ENCODE measurements around the gene NCKAP5.

The NCKAP5 gene

DNA sequence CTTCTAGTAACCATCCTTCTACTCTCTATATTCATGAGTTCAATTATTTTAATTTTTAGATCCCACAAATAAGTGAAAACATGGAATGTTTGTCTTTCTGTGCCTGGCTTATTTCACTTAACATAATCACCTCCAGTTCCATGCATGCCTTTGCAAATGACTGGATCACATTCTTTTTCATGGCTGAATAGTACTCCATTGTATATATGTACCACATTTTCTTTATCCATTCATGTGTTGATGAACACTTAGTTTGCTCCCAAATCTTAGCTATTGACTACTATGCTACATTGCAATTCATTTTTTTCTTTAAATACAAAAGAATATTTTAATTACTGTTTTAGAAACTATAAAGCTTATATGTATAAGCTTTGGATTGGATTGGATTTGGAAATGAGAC is 657.8 kb downstream of the NCKAP5 start:
- H3K4me3 ChIP-seq (ENCODE audit: low read depth, low read length), result no peak overlapping the region
- no peaks in the 10 kb centered on the region for H3K4me1 ChIP-seq
- H3K36me3 ChIP-seq, result no peaks in the 10 kb centered on the region
- TF ChIP-seq, protein P1, sequence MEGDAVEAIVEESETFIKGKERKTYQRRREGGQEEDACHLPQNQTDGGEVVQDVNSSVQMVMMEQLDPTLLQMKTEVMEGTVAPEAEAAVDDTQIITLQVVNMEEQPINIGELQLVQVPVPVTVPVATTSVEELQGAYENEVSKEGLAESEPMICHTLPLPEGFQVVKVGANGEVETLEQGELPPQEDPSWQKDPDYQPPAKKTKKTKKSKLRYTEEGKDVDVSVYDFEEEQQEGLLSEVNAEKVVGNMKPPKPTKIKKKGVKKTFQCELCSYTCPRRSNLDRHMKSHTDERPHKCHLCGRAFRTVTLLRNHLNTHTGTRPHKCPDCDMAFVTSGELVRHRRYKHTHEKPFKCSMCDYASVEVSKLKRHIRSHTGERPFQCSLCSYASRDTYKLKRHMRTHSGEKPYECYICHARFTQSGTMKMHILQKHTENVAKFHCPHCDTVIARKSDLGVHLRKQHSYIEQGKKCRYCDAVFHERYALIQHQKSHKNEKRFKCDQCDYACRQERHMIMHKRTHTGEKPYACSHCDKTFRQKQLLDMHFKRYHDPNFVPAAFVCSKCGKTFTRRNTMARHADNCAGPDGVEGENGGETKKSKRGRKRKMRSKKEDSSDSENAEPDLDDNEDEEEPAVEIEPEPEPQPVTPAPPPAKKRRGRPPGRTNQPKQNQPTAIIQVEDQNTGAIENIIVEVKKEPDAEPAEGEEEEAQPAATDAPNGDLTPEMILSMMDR (IDR thresholded peaks at IDR 0.05; ENCODE audit: low read depth, low read length), result no peak
- H3K9me3 ChIP-seq, result no peaks in the 10 kb centered on the region
- DNase-seq, result no peak
- H3K27me3 ChIP-seq, result no peaks in the 10 kb centered on the region

DNA sequence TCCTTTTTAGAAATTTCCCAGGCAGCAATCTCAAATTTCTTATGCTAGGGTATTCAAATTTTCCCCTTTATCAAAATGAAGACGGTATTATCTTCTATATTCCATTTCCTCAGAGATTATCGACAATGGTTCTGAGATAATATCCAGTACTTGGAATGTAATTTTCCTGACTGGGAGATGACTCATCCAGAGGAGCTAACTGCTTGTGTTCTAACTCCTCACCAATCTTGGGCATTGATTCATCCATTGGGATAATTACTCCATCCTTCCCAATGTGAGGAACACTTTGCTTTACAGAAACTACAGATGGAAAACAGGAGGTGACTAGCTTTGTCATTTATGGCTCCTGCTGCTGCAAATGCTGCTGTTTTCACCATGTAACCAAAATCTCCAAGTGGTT is 658.8 kb downstream of the NCKAP5 start:
- TF ChIP-seq, protein P1 (IDR thresholded peaks at IDR 0.05; ENCODE audit: low read depth, low read length), result no peak
- Histone ChIP-seq H3K9me3 (no peaks in the 10 kb centered on the region), H3K4me1 (no peaks in the 10 kb centered on the region), H3K36me3 (no peaks in the 10 kb centered on the region), H3K4me3 (ENCODE audit: low read depth, low read length) (no peak overlapping the region), H3K27me3 (no peaks in the 10 kb centered on the region)
- no peak for DNase-seq

DNA sequence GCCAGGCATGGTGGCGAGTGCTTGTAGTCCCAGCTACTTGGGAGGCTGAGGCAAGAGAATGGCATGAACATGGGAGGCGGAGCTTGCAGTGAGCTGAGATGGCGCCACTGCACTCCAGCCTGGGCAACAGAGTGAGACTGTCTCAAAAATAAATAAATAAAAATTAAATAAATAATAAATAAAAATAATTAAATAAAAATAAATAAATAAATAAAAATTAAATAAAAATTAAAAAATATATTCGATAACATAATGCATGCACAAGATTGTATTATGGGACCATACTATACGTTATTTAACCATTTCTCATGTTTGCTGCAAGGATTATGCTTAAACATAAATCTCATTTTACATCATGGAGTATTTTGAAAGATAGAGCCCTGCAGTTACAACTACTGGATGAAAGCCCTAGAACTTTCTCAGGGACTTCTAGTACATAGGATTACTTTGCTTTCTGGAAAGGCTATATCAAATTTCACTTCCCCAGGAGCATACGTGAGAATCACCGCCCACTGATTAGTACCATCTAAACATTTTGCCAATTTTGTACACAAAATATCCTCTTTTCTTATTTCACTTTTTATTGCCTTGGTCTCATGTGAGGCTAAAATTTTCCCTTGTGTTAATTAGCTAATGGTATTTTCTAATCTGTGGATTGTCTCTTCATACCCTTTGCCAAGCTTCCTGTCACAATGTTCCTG is 664.0 kb downstream of the NCKAP5 start:
- no peaks in the 10 kb centered on the region for H3K4me1 ChIP-seq
- H3K9me3 ChIP-seq, result no peaks in the 10 kb centered on the region
- no peaks in the 10 kb centered on the region for H3K27me3 ChIP-seq
- TF ChIP-seq, protein P1 (IDR thresholded peaks at IDR 0.05; ENCODE audit: low read depth, low read length), result no peak
- H3K4me3 ChIP-seq (ENCODE audit: low read depth, low read length), result no peak overlapping the region
- H3K36me3 ChIP-seq, result no peaks in the 10 kb centered on the region
- no peak for DNase-seq

DNA sequence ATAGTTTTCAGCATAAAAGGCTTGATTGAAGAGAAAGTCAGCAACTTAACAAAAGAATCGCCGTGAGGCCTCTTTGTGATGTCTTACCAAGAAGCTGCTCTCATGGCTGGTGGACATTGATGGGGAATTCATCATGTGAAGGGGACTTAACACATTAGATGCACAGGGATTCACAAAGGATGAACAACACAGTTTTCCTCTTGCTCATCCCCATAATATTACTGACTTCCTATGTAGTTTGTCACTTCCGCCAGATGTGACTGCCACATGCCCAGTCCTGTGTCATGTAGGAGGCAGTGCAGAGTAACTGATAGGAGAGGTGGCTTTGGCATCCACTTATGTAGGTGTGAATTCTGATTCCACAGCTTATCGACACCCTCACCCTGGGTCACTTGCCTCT is 665.6 kb downstream of the NCKAP5 start:
- Histone ChIP-seq H3K9me3 (no peaks in the 10 kb centered on the region), H3K4me3 (ENCODE audit: low read depth, low read length) (no peak overlapping the region), H3K36me3 (no peaks in the 10 kb centered on the region), H3K27me3 (no peaks in the 10 kb centered on the region), H3K4me1 (no peaks in the 10 kb centered on the region)
- TF ChIP-seq, protein P1 (IDR thresholded peaks at IDR 0.05; ENCODE audit: low read depth, low read length), result no peak
- no peak for DNase-seq

DNA sequence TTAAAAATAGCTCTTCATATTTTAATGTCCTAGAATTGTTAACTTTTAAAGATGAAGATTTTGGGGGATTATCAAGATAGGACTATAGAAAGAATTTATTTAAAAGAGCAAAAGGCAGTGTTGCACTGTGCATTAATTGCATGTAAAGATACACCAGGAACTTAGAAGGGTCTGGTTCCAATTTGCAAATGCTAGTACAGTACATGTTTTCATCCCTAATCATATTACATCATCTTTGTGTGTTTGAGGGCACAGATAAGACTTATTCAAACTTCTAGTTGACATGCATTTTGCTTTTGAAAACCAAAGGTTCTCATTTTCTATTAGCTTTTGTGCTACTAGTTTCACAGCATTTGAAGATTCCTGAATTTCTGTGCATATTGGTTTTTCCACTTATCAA is 666.6 kb downstream of the NCKAP5 start:
- H3K36me3 ChIP-seq, result no peaks in the 10 kb centered on the region
- H3K4me3 ChIP-seq (ENCODE audit: low read depth, low read length), result no peak overlapping the region
- no peak for DNase-seq
- TF ChIP-seq, protein P1 (IDR thresholded peaks at IDR 0.05; ENCODE audit: low read depth, low read length), result no peak
- no peaks in the 10 kb centered on the region for H3K27me3 ChIP-seq
- no peaks in the 10 kb centered on the region for H3K9me3 ChIP-seq
- H3K4me1 ChIP-seq, result no peaks in the 10 kb centered on the region

DNA sequence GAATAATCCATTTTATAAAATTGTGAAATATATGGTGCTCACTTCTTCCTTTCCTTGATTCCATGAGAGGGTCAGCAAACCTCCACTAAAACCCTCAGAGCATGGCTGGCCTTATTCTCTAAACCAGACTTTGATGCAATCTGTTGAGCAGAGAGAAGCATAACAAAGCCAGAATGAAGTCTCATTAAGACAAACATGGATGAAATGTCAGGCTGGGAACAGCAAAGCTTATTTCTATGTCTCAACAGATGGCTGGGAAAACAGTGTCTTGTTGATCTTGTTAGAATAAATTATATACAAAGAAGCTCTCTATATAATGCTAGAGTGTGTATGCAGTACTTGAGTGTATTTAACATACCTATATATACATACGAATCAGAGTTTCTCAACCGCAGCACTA is 671.2 kb downstream of the NCKAP5 start:
- DNase-seq, result no peak
- H3K27me3 ChIP-seq, result no peaks in the 10 kb centered on the region
- TF ChIP-seq, protein P1 (IDR thresholded peaks at IDR 0.05; ENCODE audit: low read depth, low read length), result no peak
- H3K9me3 ChIP-seq, result no peaks in the 10 kb centered on the region
- H3K36me3 ChIP-seq, result no peaks in the 10 kb centered on the region
- H3K4me3 ChIP-seq (ENCODE audit: low read depth, low read length), result no peak overlapping the region
- no peaks in the 10 kb centered on the region for H3K4me1 ChIP-seq

All from BE2C (cell line).